GM12878 (cell line): ENCODE results near the gene PCID2. TPM values are rescaled to one million over a fixed set of nuclear protein-coding genes. Genes with fewer than 3 reads are reported as not detected.

Experiments used
- ATAC-seq: fragments of 200-7000 bp; cut with Tn5 transposase; 3 replicates; pipeline ENCODE4 v1.9.1; 2020; ENCODE audit warnings: mild to moderate bottlenecking, moderate library complexity
- BruUV-seq: library from RNA; stranded (reverse); fragments of 400-500 nt; replicated peaks from 2 replicates; lab custom pipeline; 2021; lab: Mats Ljungman, UMichigan
- CTCF ChIA-PET: fragments of 300-600 bp; sonication (Branson Sonifier 250); formaldehyde crosslinking; extraction: SDS; loops from one replicate; lab custom pipeline; 2021; ENCODE audit warnings: inconsistent platforms; lab: Yijun Ruan, JAX
- POLR2A ChIA-PET: fragments of 350-600 bp; formaldehyde crosslinking; extraction: SDS; loops from one replicate; lab custom pipeline; 2021; ENCODE audit warnings: inconsistent platforms; lab: Charles Lee
- RAD21 ChIA-PET: fragments of 300-600 bp; sonication (Branson Sonifier 250); formaldehyde crosslinking; loops from one replicate; lab custom pipeline; 2023; ENCODE audit warnings: antibody characterized with exemption; ENCODE audit not compliant: unreplicated experiment; lab: Charles Lee
- SMC1A ChIA-PET: fragments of 300-600 bp; sonication (Branson Sonifier 250); formaldehyde crosslinking; loops from one replicate; lab custom pipeline; 2023; ENCODE audit not compliant: unreplicated experiment, uncharacterized antibody; lab: Charles Lee
- DNase-seq: peaks from one replicate; pipeline ENCODE4 v3.0.0-alpha.2; 2011; ENCODE audit warnings: low read depth, low spot score
- FAIRE-seq: peaks from 3 replicates; lab custom pipeline; 2011; peaks lifted over from hg19 to GRCh38; lab: Jason Lieb, UNC
- H2AFZ ChIP-seq: 2 replicates; pipeline ENCODE4 v1.6.0; 2011; ENCODE audit warnings: low read depth, low read length, control low read depth; ENCODE audit not compliant: control insufficient read depth
- H3K27ac ChIP-seq: 2 replicates; pipeline ENCODE4 v1.5.1; 2011; ENCODE audit warnings: control low read depth; ENCODE audit not compliant: control insufficient read depth, insufficient read depth
- H3K27me3 ChIP-seq, 2 experiments: replicated peaks in 1 of 2; 2 replicates each; pipeline versions ENCODE4 v1.6.0 to v1.6.1; 2011; ENCODE audit warnings: low read length in 1 of 2; ENCODE audit not compliant: control insufficient read depth in 2 of 2, insufficient read depth in 2 of 2
- H3K36me3 ChIP-seq, 2 experiments: 2 replicates each; pipeline ENCODE4 v1.5.1; 2011; ENCODE audit warnings: low read length in 1 of 2; ENCODE audit not compliant: control insufficient read depth in 2 of 2, insufficient read depth in 2 of 2
- H3K4me1 ChIP-seq: 2 replicates; pipeline ENCODE4 v1.6.1; 2011; ENCODE audit warnings: mild to moderate bottlenecking, low read length, moderate library complexity, mixed read lengths; ENCODE audit not compliant: control insufficient read depth, insufficient read depth
- H3K4me2 ChIP-seq: 2 replicates; pipeline ENCODE4 v1.6.0; 2011; ENCODE audit warnings: control low read depth; ENCODE audit not compliant: control insufficient read depth, insufficient read depth
- H3K4me3 ChIP-seq: fragments of 200-600 bp; sonication (generic); 2 replicates; pipeline ENCODE4 v1.5.1; 2016
- H3K79me2 ChIP-seq: 2 replicates; pipeline ENCODE4 v1.6.0; 2011; ENCODE audit warnings: low read length; ENCODE audit not compliant: control insufficient read depth, insufficient read depth
- H3K9ac ChIP-seq: 2 replicates; pipeline ENCODE4 v1.8.0; 2011; ENCODE audit warnings: low read length, control low read depth, mixed read lengths; ENCODE audit not compliant: control insufficient read depth, insufficient read depth
- H3K9me3 ChIP-seq: replicated peaks from 3 replicates; pipeline ENCODE4 v1.5.1; 2011; ENCODE audit warnings: mild to moderate bottlenecking, low read length; ENCODE audit not compliant: control insufficient read depth, insufficient read depth
- H4K20me1 ChIP-seq: 2 replicates; pipeline ENCODE4 v1.6.0; 2011; ENCODE audit not compliant: control insufficient read depth, insufficient read depth
- CBX3 ChIP-seq: fragments of 200-600 bp; sonication (generic); IDR thresholded peaks from 2 replicates; pipeline ENCODE4 v1.6.1; 2016; ENCODE audit warnings: low read depth, borderline replicate concordance
- CHD1 ChIP-seq: IDR thresholded peaks from 2 replicates; pipeline ENCODE4 v1.6.1; 2012; ENCODE audit warnings: low read depth, low read length, improper control_type of control experiment
- FOXM1 ChIP-seq: IDR thresholded peaks from 2 replicates; pipeline ENCODE4 v1.6.1; 2012; ENCODE audit warnings: low read depth, mild to moderate bottlenecking, inconsistent platforms, low read length, moderate library complexity
- JUND ChIP-seq: IDR thresholded peaks from 2 replicates; pipeline ENCODE4 v1.6.1; 2012; ENCODE audit warnings: low read depth, mild to moderate bottlenecking, low read length, improper control_type of control experiment, moderate library complexity
- MXI1 ChIP-seq: fragments of 150-350 bp; IDR thresholded peaks from 2 replicates; pipeline ENCODE4 v1.6.1; 2011; ENCODE audit warnings: low read depth, mild to moderate bottlenecking, inconsistent platforms, low read length, improper control_type of control experiment
- MYB ChIP-seq: fragments of 150-350 bp; IDR thresholded peaks from 2 replicates; pipeline ENCODE4 v1.6.1; 2014; ENCODE audit warnings: mild to moderate bottlenecking, low read depth, low read length, borderline replicate concordance
- MYC ChIP-seq: IDR thresholded peaks from 2 replicates; pipeline ENCODE4 v1.6.1; 2011; ENCODE audit warnings: mild to moderate bottlenecking, low read length, moderate library complexity, inconsistent platforms; ENCODE audit not compliant: insufficient read depth, insufficient replicate concordance, insufficient read length, severe bottlenecking
- NFXL1 ChIP-seq: fragments of 450-650 bp; IDR thresholded peaks from 2 replicates; pipeline ENCODE4 v1.6.1; 2017; ENCODE audit warnings: antibody characterized with exemption, mild to moderate bottlenecking, borderline replicate concordance
- NR2F1 ChIP-seq: fragments of 450-650 bp; conservative IDR thresholded peaks from 2 replicates; pipeline ENCODE4 v1.6.1; 2017; ENCODE audit warnings: mild to moderate bottlenecking
- PAX5 ChIP-seq: IDR thresholded peaks from 2 replicates; pipeline ENCODE4 v1.6.1; 2011; ENCODE audit warnings: low read depth, low read length, borderline replicate concordance
- PAX8 ChIP-seq: fragments of 450-650 bp; IDR thresholded peaks from 2 replicates; pipeline ENCODE4 v1.6.1; 2017; ENCODE audit warnings: mild to moderate bottlenecking, moderate library complexity
- RFX5 ChIP-seq: IDR thresholded peaks from 2 replicates; pipeline ENCODE4 v1.6.1; 2011; ENCODE audit warnings: low read depth, low read length, improper control_type of control experiment
- TBL1XR1 ChIP-seq: IDR thresholded peaks from 2 replicates; pipeline ENCODE4 v1.6.1; 2012; ENCODE audit warnings: low read depth, low read length, improper control_type of control experiment
- ZSCAN29 ChIP-seq: fragments of 450-650 bp; IDR thresholded peaks from 2 replicates; pipeline ENCODE4 v1.6.1; 2017; ENCODE audit warnings: mild to moderate bottlenecking, moderate library complexity
- WGBS: methylation state at CpG from one replicate; pipeline ENCODE4 v1.1.6; 2016; ENCODE audit warnings: low lambda C conversion rate; ENCODE audit not compliant: insufficient replicate concordance, insufficient coverage; ENCODE audit errors: missing lambda C conversion rate; 5-methylcytosine and 5-hydroxymethylcytosine counted together
- in situ Hi-C: fragments of 300-500 bp; cut with MboI; formaldehyde crosslinking; loops from 9 replicates; pipeline ENCODE4 v1.14.3; 2018; ENCODE audit warnings: mixed read lengths
- intact Hi-C: fragments of 100-400 bp; cut with micrococcal nuclease; formaldehyde crosslinking; loops from one replicate; pipeline ENCODE4 v1.14.2; 2022; ENCODE audit not compliant: unreplicated experiment
- polyA plus RNA-seq, 11 experiments: library from polyadenylated mRNA; depleted of rRNA in 4 of 11; unstranded in 6 of 11; stranded (reverse) in 5 of 11; fragments of >200 nt; fragmentation: Nextera tagmentation in 4 of 11; fragmentation: Illumina TruSeq in 1 of 11; extraction: Ambion mirVana in 4 of 11; extraction: Trizol in 1 of 11; gene quantifications; 1 replicate in 1 of 11; 2 replicates in 10 of 11; pipeline versions ENCODE4 v1.2.1 to v1.2.3, GENCODE V29; 2011 to 2016; ENCODE audit warnings: inconsistent platforms in 2 of 11, missing spikeins in 2 of 11, low read depth in 1 of 11
- total RNA-seq, 4 experiments: library from RNA; depleted of rRNA in 3 of 4; stranded (reverse); fragments of >200 nt in 3 of 4; fragmentation: Illumina TruSeq in 1 of 4; extraction: Trizol in 1 of 4; gene quantifications; 2 replicates each; pipeline versions ENCODE4 v1.2.1 to v1.2.3, GENCODE V29; 2013 to 2021
- TF ChIP-seq, protein P1 (sequence below): fragments of 450-650 bp; IDR thresholded peaks from 2 replicates; pipeline ENCODE4 v1.6.1; 2017; ENCODE audit warnings: mild to moderate bottlenecking, moderate library complexity
- TF ChIP-seq, protein P2 (sequence below): fragments of 450-650 bp; IDR thresholded peaks from 2 replicates; pipeline ENCODE4 v1.6.1; 2017; ENCODE audit warnings: low read depth, mild to moderate bottlenecking, moderate library complexity
- TF ChIP-seq, protein P3 (sequence below): fragments of 450-650 bp; IDR thresholded peaks from 2 replicates; pipeline ENCODE4 v1.6.1; 2018; ENCODE audit warnings: borderline replicate concordance, mild to moderate bottlenecking; ENCODE audit not compliant: partially characterized antibody

PCID2 gene
- total and polyA plus RNA-seq, 10 of the 15 experiments (the other 5 are each of a cell fraction or from before 2014, with no cell fraction given): 37.0 to 98.1 (median 58.3) TPM

DNA sequence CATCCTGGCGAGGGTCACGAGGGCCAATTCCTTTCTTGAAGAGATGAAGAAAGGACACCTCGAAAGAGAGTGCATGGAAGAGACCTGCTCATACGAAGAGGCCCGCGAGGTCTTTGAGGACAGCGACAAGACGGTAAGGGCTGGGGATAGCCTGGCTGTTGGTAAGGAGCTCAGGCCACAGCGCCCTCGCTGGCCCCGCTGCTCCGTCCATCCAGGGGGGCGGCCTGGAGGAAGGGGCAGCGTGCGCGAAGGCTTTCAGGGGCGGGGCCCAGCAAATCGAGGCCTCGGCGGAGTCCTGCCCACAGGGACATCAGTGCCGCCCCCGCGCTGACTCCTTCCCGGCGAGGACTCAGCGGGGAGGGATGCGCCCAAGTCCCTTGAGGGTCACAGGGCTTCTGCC lies 79.0 kb downstream of the PCID2 start:
- CTCF ChIA-PET: no interaction called here
- no peak overlapping the region for H3K4me2 ChIP-seq
- no peak for ATAC-seq
- no peak overlapping the region for H3K9ac ChIP-seq
- H3K9me3 ChIP-seq: peaks cover 2% of the 10 kb centered on the region; the same call in 1 of the 3 replicates
- POLR2A ChIA-PET: no interaction called here
- no peaks in the 10 kb centered on the region for H3K79me2 ChIP-seq
- intact Hi-C loops: loop anchor here (10.0 kb wide), 1 partner anchor 185 kb away; no protein-coding TSS in a partner anchor
- WGBS: 55% methylated on average over 20 of the region's 27 CpGs
- H2AFZ ChIP-seq: no peak overlapping the region
- no peak for FAIRE-seq
- SMC1A ChIA-PET: no interaction called here
- RAD21 ChIA-PET: no interaction called here
- no peak overlapping the region for H3K27ac ChIP-seq
- H3K4me1 ChIP-seq: no peaks in the 10 kb centered on the region
- H4K20me1 ChIP-seq: no peaks in the 10 kb centered on the region
- no peak for DNase-seq
- in situ Hi-C loops: no loop called here
- H3K4me3 ChIP-seq: no peak overlapping the region
- no peaks in the 10 kb centered on the region for H3K36me3 ChIP-seq
- BruUV-seq: no TSS peak
- 0 out of 4 replicates have a peak, but pooled peaks cover 0 to 3% of the 10 kb centered on the region in 2 experiments for H3K27me3 ChIP-seq
- TF ChIP-seq ZSCAN29 (no peak), MYC (no peak), MYB (no peak), TBL1XR1 (no peak), CHD1 (no peak), PAX5 (no peak), NR2F1 (no peak), JUND (no peak), NFXL1 (no peak), PAX8 (no peak), FOXM1 (no peak), CBX3 (no peak), RFX5 (no peak), MXI1 (no peak)
- TF ChIP-seq, protein P1, sequence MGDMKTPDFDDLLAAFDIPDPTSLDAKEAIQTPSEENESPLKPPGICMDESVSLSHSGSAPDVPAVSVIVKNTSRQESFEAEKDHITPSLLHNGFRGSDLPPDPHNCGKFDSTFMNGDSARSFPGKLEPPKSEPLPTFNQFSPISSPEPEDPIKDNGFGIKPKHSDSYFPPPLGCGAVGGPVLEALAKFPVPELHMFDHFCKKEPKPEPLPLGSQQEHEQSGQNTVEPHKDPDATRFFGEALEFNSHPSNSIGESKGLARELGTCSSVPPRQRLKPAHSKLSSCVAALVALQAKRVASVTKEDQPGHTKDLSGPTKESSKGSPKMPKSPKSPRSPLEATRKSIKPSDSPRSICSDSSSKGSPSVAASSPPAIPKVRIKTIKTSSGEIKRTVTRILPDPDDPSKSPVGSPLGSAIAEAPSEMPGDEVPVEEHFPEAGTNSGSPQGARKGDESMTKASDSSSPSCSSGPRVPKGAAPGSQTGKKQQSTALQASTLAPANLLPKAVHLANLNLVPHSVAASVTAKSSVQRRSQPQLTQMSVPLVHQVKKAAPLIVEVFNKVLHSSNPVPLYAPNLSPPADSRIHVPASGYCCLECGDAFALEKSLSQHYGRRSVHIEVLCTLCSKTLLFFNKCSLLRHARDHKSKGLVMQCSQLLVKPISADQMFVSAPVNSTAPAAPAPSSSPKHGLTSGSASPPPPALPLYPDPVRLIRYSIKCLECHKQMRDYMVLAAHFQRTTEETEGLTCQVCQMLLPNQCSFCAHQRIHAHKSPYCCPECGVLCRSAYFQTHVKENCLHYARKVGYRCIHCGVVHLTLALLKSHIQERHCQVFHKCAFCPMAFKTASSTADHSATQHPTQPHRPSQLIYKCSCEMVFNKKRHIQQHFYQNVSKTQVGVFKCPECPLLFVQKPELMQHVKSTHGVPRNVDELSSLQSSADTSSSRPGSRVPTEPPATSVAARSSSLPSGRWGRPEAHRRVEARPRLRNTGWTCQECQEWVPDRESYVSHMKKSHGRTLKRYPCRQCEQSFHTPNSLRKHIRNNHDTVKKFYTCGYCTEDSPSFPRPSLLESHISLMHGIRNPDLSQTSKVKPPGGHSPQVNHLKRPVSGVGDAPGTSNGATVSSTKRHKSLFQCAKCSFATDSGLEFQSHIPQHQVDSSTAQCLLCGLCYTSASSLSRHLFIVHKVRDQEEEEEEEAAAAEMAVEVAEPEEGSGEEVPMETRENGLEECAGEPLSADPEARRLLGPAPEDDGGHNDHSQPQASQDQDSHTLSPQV: no peak
- TF ChIP-seq, protein P2, sequence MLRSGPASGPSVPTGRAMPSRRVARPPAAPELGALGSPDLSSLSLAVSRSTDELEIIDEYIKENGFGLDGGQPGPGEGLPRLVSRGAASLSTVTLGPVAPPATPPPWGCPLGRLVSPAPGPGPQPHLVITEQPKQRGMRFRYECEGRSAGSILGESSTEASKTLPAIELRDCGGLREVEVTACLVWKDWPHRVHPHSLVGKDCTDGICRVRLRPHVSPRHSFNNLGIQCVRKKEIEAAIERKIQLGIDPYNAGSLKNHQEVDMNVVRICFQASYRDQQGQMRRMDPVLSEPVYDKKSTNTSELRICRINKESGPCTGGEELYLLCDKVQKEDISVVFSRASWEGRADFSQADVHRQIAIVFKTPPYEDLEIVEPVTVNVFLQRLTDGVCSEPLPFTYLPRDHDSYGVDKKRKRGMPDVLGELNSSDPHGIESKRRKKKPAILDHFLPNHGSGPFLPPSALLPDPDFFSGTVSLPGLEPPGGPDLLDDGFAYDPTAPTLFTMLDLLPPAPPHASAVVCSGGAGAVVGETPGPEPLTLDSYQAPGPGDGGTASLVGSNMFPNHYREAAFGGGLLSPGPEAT: no peak
- TF ChIP-seq, protein P3, sequence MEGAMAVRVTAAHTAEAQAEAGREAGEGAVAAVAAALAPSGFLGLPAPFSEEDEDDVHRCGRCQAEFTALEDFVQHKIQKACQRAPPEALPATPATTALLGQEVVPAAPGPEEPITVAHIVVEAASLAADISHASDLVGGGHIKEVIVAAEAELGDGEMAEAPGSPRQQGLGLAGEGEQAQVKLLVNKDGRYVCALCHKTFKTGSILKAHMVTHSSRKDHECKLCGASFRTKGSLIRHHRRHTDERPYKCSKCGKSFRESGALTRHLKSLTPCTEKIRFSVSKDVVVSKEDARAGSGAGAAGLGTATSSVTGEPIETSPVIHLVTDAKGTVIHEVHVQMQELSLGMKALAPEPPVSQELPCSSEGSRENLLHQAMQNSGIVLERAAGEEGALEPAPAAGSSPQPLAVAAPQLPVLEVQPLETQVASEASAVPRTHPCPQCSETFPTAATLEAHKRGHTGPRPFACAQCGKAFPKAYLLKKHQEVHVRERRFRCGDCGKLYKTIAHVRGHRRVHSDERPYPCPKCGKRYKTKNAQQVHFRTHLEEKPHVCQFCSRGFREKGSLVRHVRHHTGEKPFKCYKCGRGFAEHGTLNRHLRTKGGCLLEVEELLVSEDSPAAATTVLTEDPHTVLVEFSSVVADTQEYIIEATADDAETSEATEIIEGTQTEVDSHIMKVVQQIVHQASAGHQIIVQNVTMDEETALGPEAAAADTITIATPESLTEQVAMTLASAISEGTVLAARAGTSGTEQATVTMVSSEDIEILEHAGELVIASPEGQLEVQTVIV: no peak
